RCC 7860 (cell line): ENCODE results near the gene EPB41.
"Not testable (repeated sequence)": the region's sequence is repeated elsewhere in the genome, so short reads cannot be mapped to it uniquely, and the experiment has no call there.

ENCODE experiments used
- DNase-seq: peaks from one replicate; pipeline ENCODE4 v3.0.0-alpha.2; 2015; ENCODE audit warnings: low spot score
- FAIRE-seq: peaks from 2 replicates; lab custom pipeline; 2012; peaks lifted over from hg19 to GRCh38; lab: Jason Lieb, UNC

EPB41 gene

DNA sequence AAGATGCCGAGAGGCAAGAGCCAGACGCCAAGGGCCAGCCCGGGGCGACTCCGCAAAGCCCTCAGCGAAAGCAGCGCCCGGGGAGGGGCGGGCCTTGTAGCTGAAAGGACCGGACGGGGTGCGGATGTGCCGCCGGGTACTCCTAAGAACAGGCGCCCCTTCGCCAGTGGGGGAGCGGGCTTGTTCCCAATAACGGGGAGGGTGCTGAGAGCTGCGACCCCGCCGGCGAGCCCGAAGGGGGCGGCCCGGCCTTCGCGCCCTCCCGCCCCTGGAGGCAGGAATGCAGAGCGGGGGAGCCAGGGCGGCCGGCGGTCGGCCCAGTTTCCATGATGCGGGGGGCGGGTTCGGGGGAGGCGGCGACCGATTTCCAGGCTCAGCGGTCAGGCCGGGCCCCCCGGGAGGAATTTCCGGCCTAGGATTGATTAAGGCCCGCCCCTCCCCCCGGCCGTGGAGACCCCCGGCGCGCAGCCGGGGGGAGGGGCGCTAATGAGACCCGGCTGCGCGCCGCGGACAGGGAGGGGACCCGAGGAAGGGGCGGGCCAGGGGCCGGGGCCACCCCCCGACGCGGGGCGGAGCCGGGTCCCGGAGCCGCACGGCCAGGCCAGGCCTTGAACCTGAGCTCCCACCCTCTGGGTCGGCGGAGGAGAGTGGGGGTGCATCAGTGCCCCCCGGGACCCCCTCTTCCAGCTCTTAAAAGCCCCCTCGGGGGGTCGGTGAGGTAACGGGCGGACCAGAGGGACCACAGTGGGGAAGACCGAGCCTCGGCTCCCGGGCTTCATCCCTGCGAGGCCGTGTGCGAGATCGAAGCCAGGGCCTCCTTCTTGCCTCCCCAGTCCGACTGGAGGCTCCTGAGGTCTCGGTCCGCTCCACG, 210.2 kb downstream of the EPB41 start:
- FAIRE-seq (no peak), DNase-seq (peak; percentile 16)

GRCh38 chr1:29125237-29125641, 210.9 kb downstream of the EPB41 start:
- FAIRE-seq = no peak
- no peak for DNase-seq

DNA sequence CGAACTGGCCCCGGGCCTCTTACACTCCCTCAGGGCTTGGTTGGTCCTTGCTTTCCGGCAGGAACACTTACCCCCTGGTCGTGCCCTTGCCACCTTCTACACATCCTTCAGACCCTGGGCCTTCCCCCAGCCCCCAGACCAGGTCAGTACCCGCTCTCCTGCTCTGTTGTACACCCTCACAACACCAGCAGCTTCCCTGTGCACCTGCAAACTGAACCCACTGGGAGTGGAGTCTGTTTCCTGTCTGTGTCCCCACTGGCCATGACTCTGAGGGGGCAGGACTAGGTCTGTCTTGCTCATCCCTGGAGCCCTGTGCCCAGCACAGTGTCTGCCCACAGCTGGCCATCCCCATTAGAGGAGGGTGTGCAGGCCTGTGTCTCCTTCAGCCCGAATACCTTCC, 211.4 kb downstream of the EPB41 start:
- no peak for FAIRE-seq
- DNase-seq = no peak

DNA sequence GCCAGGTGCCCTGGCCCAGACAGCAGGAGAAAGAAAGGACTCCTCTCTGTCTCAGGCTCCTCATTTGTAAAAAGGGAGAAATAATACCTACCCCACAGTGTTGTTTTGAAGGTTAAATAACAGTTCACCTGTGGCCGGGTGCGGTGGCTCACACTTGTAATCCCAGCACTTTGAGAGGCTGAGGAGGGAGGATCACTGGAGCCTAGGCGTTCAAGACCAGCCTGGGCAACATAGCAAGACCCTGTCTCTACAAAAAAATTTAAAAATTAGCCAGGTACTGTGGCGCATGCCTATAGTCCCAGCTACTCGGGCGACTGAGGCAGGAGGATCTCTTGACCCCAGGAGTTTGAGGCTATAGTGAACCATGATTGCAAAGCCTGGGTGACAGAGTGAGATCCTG, 211.8 kb downstream of the EPB41 start:
- no peak for DNase-seq
- no peak for FAIRE-seq

- DNase-seq (no peak), FAIRE-seq (no peak)
Measured at GRCh38 chr1:29128739-29129138, 214.4 kb downstream of the EPB41 start.

GRCh38 chr1:29129916-29130315, 215.5 kb downstream of the EPB41 start:
- DNase-seq = no peak
- no peak for FAIRE-seq

DNA sequence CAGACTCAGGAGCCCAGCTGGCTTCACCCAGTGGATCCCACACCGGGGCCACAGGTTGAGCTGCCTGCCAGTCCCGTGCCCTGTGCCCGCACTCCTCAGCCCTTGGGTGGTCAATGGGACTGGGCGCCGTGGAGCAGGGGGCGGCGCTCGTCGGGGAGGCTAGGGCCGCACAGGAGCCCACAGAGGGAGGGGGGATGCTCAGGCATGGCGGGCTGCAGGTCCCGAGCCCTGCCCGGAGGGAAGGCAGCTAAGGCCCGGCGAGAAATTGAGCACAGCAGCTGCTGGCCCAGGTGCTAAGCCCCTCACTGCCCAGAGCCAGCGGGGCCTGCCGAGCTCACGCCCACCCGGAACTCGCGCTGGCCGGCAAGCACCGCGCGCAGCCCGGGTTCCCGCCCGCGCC, 216.7 kb downstream of the EPB41 start:
- DNase-seq, FAIRE-seq: not testable (repeated sequence)

- no peak for FAIRE-seq
- no peak for DNase-seq
Measured at GRCh38 chr1:29133861-29134694, 219.7 kb downstream of the EPB41 start.

DNA sequence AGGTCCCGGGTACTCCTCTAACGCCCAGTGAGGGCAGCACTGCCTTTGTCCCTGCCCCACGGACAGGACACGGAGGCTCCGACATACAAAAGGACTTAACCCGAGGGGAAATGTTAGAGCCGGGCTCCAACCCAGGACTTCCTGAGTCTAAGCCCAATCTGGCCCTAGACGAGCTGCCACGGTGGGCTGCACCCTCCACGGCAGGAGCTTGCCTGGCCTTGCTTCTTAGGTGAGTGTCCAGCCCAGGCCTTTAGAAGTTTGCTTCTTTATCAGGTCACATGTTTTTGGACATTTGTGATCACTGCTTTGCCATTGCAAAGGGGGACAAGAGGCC, 220.3 kb downstream of the EPB41 start:
- no peak for FAIRE-seq

GRCh38 chr1:29136391-29136915, 222.1 kb downstream of the EPB41 start:
- FAIRE-seq = no peak
- DNase-seq = no peak

More for the DNA sequence above, 220.3 kb downstream of the EPB41 start:
- DNase-seq = no peak

DNA sequence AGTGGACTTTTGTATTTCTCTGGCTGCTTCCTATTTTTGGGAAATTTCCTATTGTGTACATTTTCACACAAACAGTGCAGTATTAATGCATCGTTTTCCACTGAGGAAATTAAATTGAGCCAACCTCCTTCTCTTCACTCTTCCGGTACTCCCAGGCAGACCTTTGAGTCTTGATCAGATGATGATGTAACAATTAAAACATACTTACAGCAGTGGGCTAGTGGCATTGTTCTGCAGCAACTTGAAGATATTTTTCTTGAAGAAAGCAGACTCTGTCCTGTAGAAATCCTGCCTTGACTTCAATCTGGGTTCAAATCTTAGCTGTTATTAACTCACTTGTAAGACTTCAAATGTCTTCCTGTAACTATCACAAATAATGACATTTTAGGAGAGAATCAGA, 228.3 kb downstream of the EPB41 start:
- DNase-seq (no peak), FAIRE-seq (no peak)

- FAIRE-seq = no peak
- no peak for DNase-seq
Measured at GRCh38 chr1:29144178-29144577, 229.8 kb downstream of the EPB41 start.

DNA sequence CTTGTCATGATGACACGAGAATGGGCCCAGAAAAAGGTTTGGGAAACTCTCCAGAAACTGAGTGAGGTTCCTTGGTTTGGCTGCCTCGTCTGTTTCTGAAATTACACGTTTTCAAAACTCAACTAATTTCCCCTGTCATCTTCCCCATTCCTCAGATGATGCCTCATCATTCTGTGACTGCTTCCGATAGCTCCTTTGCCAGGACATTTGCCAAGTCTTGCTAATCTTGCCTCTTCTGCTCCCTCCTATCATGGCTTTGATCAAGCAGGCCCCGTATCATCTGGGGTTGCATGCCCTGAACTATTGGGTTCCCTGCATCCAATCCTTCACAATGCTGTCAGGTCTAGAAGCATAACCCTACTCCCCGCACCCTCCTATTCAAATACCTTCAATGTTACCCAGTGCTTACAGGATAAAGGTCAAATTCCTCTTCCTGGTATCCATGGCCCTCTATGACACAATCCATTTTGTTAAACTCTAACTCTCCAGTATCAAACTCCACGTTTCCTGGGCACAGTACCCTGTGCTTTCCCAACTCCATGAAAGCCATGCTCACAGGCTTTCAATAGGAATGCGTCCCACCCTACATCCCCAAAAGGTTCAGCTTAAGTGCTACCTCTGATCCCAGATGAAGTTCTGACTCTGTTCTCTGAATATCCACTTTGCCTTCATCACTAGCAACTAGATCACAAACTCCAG, 231.5 kb downstream of the EPB41 start:
- FAIRE-seq = peak; percentile 87
- peak; percentile 83 for DNase-seq

GRCh38 chr1:29148656-29149491, 234.5 kb downstream of the EPB41 start:
- DNase-seq (no peak), FAIRE-seq (no peak)

- not testable (repeated sequence) for DNase-seq, FAIRE-seq
Measured at GRCh38 chr1:29150346-29150745, 236.0 kb downstream of the EPB41 start.

DNA sequence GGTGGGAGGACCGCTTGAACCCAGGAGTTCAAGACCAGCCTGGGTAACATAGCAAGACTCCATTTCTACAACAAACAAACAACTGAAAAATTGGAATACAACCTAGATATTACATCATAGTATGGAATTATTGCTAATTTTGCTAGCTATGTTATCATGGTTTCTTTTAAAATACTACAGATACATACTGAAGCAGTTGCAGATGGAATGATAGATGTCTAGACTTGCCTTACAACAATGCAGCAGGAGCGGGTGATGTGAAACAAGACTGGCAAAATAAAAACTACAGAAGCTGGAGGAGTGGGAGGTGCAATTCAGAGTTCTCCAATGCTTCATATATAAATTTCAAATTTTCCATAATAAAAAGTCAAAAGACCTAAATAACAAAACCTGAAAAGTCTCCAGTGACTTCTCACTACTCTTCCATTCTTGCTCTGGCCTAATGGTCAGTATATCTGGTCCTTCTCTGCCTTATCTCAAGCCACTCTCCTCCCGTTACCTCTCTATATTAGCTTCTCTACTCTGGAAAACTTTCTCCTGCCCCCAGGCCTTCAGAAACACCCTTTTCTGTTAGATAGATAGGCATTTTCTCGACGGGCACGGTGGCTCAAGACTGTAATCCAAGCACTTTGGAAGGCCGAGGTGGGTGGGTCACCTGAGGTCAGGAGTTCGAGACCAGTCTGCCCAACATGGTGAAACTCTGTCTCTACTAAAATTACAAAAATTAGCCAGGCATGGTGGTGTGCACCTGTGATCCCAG, 237.9 kb downstream of the EPB41 start:
- DNase-seq = no peak
- no peak for FAIRE-seq

GRCh38 chr1:29156543-29157268, 242.3 kb downstream of the EPB41 start:
- FAIRE-seq (no peak), DNase-seq (no peak)

DNA sequence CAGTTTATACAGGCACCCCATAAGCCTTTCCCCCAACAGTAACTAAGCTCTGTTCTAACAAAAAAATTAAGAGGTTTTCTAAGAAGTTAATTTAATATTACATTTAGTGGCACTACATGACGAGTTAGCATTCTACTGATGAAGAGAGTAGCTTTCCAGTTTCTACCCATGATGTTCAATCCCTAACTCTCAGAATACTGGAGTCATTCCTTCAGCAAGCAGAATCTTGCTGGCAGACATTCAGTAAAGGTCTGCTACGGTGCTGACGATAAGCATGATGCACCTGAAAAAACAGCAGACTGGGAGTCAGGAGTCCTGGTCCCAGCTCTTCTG, 242.9 kb downstream of the EPB41 start:
- FAIRE-seq = no peak
- no peak for DNase-seq

- FAIRE-seq = no peak
- no peak for DNase-seq
Measured at GRCh38 chr1:29159773-29160172, 245.4 kb downstream of the EPB41 start.
